Left lung (tissue), 10 donors: Measurements from ENCODE around the gene HSPA1L. TPM values are rescaled to one million over a fixed set of nuclear protein-coding genes. Genes with fewer than 3 reads are reported as not detected.
A peak's percentile ranks its signal among the peaks of the same experiment; 100 is the strongest.
"Not testable (repeated sequence)": the region's sequence is repeated elsewhere in the genome, so short reads cannot be mapped to it uniquely, and the experiment has no call there.

Source experiments
- ATAC-seq: fragments of 200-7000 bp; cut with Tn5 transposase; one replicate; pipeline ENCODE4 v1.9.1; 2020; ENCODE audit warnings: moderate library complexity
- DNase-seq, 4 donors: peaks; one replicate each; pipeline ENCODE4 v3.0.0-alpha.2; 2013 to 2020
- H3K27ac ChIP-seq, 2 donors: fragments of 200-600 bp; sonication (generic) in 1 of 2; one replicate each; pipeline versions ENCODE4 v1.5.0 to v1.8.0; 2020 to 2021
- H3K27me3 ChIP-seq, 2 donors: fragments of 200-600 bp; sonication (generic) in 1 of 2; one replicate each; pipeline versions ENCODE4 v1.5.0 to v1.8.0; 2020 to 2021
- H3K36me3 ChIP-seq, 2 donors: fragments of 200-600 bp; sonication (generic) in 1 of 2; one replicate each; pipeline versions ENCODE4 v1.5.0 to v1.8.0; 2020 to 2021
- H3K4me1 ChIP-seq, 2 donors: fragments of 200-600 bp; one replicate each; pipeline ENCODE4 v1.8.0; 2021
- H3K4me3 ChIP-seq, 2 donors: fragments of 200-600 bp; sonication (generic) in 1 of 2; one replicate each; pipeline versions ENCODE4 v1.5.0 to v1.8.0; 2020 to 2021; ENCODE audit warnings: mild to moderate bottlenecking in 1 of 2
- H3K9me3 ChIP-seq, 2 donors: fragments of 200-600 bp; sonication (generic) in 1 of 2; one replicate each; pipeline versions ENCODE4 v1.5.0 to v1.8.0; 2020 to 2021
- CTCF ChIP-seq, 2 donors: fragments of 200-600 bp; sonication (generic) in 1 of 2; IDR thresholded peaks; one replicate each; pipeline versions ENCODE4 v1.5.0 to v1.8.0; 2021; ENCODE audit warnings: antibody characterized with exemption in 2 of 2
- intact Hi-C, 2 donors: fragments of 100-400 bp; cut with DNase I; formaldehyde crosslinking; loops; one replicate each; pipeline versions ENCODE4 v1.11.2 to v1.14.2; 2022
- polyA plus RNA-seq, 6 donors: library from polyadenylated mRNA; unstranded; fragments of 120-200 nt; gene quantifications; one replicate each; pipeline ENCODE4 v1.2.1, GENCODE V29; 2013; ENCODE audit not compliant: insufficient read length in 6 of 6
- total RNA-seq, 2 donors: library from RNA; stranded (reverse); fragmentation: NEBNext Ultra II Directional; extraction: Animal tissue kit (Norgen Biotek cat#: 25700); gene quantifications; one replicate each; pipeline ENCODE4 v1.2.1, GENCODE V29; 2021
- donor health status: DM: no; HTN: yes; CAD: no.
- donor health status: DM: no; HTN: no; CAD: no.

The HSPA1L gene
- total and polyA plus RNA-seq, 8 donors, result 0.99 to 4.4 (median 3.1) TPM

- H3K27ac ChIP-seq, result peak overlapping the region in 1 of 2 donors; percentile 80
- peaks cover 11 to 29% of the 10 kb centered on the region in 2 donors for H3K4me1 ChIP-seq
- no peak for ATAC-seq
- no peak for TF ChIP-seq CTCF (IDR thresholded peaks at IDR 0.05)
- H3K36me3 ChIP-seq, result peaks cover 0 to 41% of the 10 kb centered on the region in 2 donors
- no peaks in the 10 kb centered on the region for H3K27me3 ChIP-seq
- H3K4me3 ChIP-seq, result peak overlapping the region; percentile 84
- intact Hi-C loops, result loop anchor here in 1 of 2 donors (10.0 kb wide), 1 partner anchor 187 kb away; no protein-coding TSS in a partner anchor
- no peak for DNase-seq
- H3K9me3 ChIP-seq, result no peaks in the 10 kb centered on the region
These were observed 46.8 kb upstream of the HSPA1L start for GRCh38 chr6:31861919-31862343.

- no peak overlapping the region for H3K27ac ChIP-seq
- intact Hi-C loops, result loop anchor here in 1 of 2 donors (10.0 kb wide), 1 partner anchor 186 kb away; no protein-coding TSS in a partner anchor
These were observed 46.1 kb upstream of the HSPA1L start for GRCh38 chr6:31861150-31861549.

GRCh38 chr6:31860349-31860748 is 45.3 kb upstream of the HSPA1L start:
- Histone ChIP-seq H3K4me1 (peaks cover 11 to 29% of the 10 kb centered on the region in 2 donors), H3K27ac (no peak overlapping the region), H3K9me3 (no peaks in the 10 kb centered on the region), H3K27me3 (no peaks in the 10 kb centered on the region), H3K36me3 (peaks cover 0 to 56% of the 10 kb centered on the region in 2 donors), H3K4me3 (no peak overlapping the region)
- intact Hi-C loops, result loop anchor here in 1 of 2 donors (10.0 kb wide), 1 partner anchor 186 kb away; no protein-coding TSS in a partner anchor
- DNase-seq (no peak), ATAC-seq (no peak)
- TF ChIP-seq CTCF (IDR thresholded peaks at IDR 0.05), result no peak

More at GRCh38 chr6:31861150-31861549, 46.1 kb upstream of the HSPA1L start:
- Histone ChIP-seq H3K36me3 (peaks cover 0 to 48% of the 10 kb centered on the region in 2 donors), H3K4me1 (peaks cover 11 to 29% of the 10 kb centered on the region in 2 donors), H3K27me3 (no peaks in the 10 kb centered on the region), H3K9me3 (no peaks in the 10 kb centered on the region), H3K4me3 (no peak overlapping the region)
- ATAC-seq, result no peak
- no peak for TF ChIP-seq CTCF (IDR thresholded peaks at IDR 0.05)
- no peak for DNase-seq

GRCh38 chr6:31859923-31860322 is 44.8 kb upstream of the HSPA1L start:
- no peak for TF ChIP-seq CTCF (IDR thresholded peaks at IDR 0.05)
- Histone ChIP-seq H3K9me3 (no peaks in the 10 kb centered on the region), H3K36me3 (peaks cover 0 to 57% of the 10 kb centered on the region in 2 donors), H3K4me3 (no peak overlapping the region), H3K27me3 (no peaks in the 10 kb centered on the region), H3K4me1 (peaks cover 11 to 29% of the 10 kb centered on the region in 2 donors), H3K27ac (no peak overlapping the region)
- intact Hi-C loops, result loop anchor here in 1 of 2 donors (10.0 kb wide), 1 partner anchor 185 kb away; no protein-coding TSS in a partner anchor
- no peak for ATAC-seq
- DNase-seq, result no peak

GRCh38 chr6:31858707-31859106 is 43.6 kb upstream of the HSPA1L start:
- Histone ChIP-seq H3K4me1 (peaks cover 6 to 20% of the 10 kb centered on the region in 2 donors), H3K4me3 (no peak overlapping the region), H3K9me3 (no peaks in the 10 kb centered on the region), H3K36me3 (peaks cover 0 to 57% of the 10 kb centered on the region in 2 donors), H3K27ac (no peak overlapping the region), H3K27me3 (no peaks in the 10 kb centered on the region)
- TF ChIP-seq CTCF (IDR thresholded peaks at IDR 0.05), result no peak
- ATAC-seq (no peak), DNase-seq (no peak)
- intact Hi-C loops, result no loop called here

GRCh38 chr6:31857774-31858173 is 42.7 kb upstream of the HSPA1L start:
- H3K27me3 ChIP-seq, H3K27ac ChIP-seq, H3K4me3 ChIP-seq, intact Hi-C loops, DNase-seq, ATAC-seq, H3K9me3 ChIP-seq: not testable (repeated sequence)
- Histone ChIP-seq H3K36me3 (peaks cover 0 to 57% of the 10 kb centered on the region in 2 donors), H3K4me1 (peaks cover 6 to 13% of the 10 kb centered on the region in 2 donors)

GRCh38 chr6:31851980-31852718 is 37.1 kb upstream of the HSPA1L start:
- intact Hi-C loops, result not testable (repeated sequence)

More at GRCh38 chr6:31851980-31852718, 37.1 kb upstream of the HSPA1L start:
- not testable (repeated sequence) for H3K9me3 ChIP-seq, H3K27ac ChIP-seq, H3K4me1 ChIP-seq, H3K27me3 ChIP-seq, ATAC-seq, DNase-seq, H3K4me3 ChIP-seq
- H3K36me3 ChIP-seq, result peaks cover 0 to 19% of the 10 kb centered on the region in 2 donors
